Nephron progenitor cell (in vitro differentiated cells): ENCODE data around the gene FERMT3.

ENCODE experiments used
- DNase-seq: peaks from one replicate; pipeline ENCODE4 v3.0.0; 2021
- H3K27ac Mint-ChIP-seq: 2 replicates; pipeline ENCODE4 v1.8.0; 2021; ENCODE audit warnings: mild to moderate bottlenecking, moderate library complexity, mixed read lengths
- H3K27me3 Mint-ChIP-seq: 2 replicates; pipeline ENCODE4 v1.8.0; 2021; ENCODE audit warnings: mild to moderate bottlenecking, low read depth, mixed read lengths; ENCODE audit not compliant: poor library complexity
- H3K36me3 Mint-ChIP-seq: 2 replicates; pipeline ENCODE4 v1.8.0; 2021; ENCODE audit warnings: low read depth, mixed read lengths
- H3K4me1 Mint-ChIP-seq: 2 replicates; pipeline ENCODE4 v1.8.0; 2021; ENCODE audit warnings: mixed read lengths
- H3K4me3 Mint-ChIP-seq: 2 replicates; pipeline ENCODE4 v1.8.0; 2021; ENCODE audit warnings: mild to moderate bottlenecking, moderate library complexity, mixed read lengths
- H3K9me3 Mint-ChIP-seq: 2 replicates; pipeline ENCODE4 v1.8.0; 2021; ENCODE audit warnings: mild to moderate bottlenecking, moderate library complexity, mixed read lengths
- TF ChIP-seq, protein P1 (sequence below): fragments of 200-600 bp; sonication (generic); IDR thresholded peaks from 2 replicates; pipeline ENCODE4 v1.5.0; 2021; ENCODE audit warnings: antibody characterized with exemption

FERMT3 gene

DNA sequence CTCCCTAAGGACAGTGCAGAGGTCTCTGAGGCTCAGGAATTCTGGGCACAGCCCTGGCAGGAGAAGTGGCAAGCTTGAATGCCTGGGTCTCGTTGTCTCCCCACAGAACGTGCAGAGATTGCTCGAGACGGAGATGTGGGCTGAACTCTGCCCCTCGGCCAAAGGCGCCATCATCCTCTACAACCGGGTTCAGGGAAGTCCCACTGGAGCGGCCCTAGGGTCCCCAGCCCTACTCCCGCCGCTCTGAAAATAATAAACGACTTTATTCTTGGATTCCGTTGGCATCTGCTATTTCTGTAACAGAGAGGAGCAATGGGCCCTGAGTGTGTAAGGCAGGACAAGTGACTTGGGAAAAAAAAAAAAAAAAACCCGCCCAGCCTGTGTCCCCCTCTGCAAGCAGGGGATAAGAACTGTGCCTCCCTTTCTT is 23.2 kb downstream of the FERMT3 start:
- TF ChIP-seq, protein P1, sequence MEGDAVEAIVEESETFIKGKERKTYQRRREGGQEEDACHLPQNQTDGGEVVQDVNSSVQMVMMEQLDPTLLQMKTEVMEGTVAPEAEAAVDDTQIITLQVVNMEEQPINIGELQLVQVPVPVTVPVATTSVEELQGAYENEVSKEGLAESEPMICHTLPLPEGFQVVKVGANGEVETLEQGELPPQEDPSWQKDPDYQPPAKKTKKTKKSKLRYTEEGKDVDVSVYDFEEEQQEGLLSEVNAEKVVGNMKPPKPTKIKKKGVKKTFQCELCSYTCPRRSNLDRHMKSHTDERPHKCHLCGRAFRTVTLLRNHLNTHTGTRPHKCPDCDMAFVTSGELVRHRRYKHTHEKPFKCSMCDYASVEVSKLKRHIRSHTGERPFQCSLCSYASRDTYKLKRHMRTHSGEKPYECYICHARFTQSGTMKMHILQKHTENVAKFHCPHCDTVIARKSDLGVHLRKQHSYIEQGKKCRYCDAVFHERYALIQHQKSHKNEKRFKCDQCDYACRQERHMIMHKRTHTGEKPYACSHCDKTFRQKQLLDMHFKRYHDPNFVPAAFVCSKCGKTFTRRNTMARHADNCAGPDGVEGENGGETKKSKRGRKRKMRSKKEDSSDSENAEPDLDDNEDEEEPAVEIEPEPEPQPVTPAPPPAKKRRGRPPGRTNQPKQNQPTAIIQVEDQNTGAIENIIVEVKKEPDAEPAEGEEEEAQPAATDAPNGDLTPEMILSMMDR = no peak
- no peak for DNase-seq
- H3K4me3 Mint-ChIP-seq = peak overlapping the region; percentile 90
- peaks cover 52% of the 10 kb centered on the region for H3K4me1 Mint-ChIP-seq
- H3K9me3 Mint-ChIP-seq = no peaks in the 10 kb centered on the region
- no peak overlapping the region for H3K27ac Mint-ChIP-seq
- H3K27me3 Mint-ChIP-seq = peaks cover 15% of the 10 kb centered on the region
- H3K36me3 Mint-ChIP-seq = no peaks in the 10 kb centered on the region

DNA sequence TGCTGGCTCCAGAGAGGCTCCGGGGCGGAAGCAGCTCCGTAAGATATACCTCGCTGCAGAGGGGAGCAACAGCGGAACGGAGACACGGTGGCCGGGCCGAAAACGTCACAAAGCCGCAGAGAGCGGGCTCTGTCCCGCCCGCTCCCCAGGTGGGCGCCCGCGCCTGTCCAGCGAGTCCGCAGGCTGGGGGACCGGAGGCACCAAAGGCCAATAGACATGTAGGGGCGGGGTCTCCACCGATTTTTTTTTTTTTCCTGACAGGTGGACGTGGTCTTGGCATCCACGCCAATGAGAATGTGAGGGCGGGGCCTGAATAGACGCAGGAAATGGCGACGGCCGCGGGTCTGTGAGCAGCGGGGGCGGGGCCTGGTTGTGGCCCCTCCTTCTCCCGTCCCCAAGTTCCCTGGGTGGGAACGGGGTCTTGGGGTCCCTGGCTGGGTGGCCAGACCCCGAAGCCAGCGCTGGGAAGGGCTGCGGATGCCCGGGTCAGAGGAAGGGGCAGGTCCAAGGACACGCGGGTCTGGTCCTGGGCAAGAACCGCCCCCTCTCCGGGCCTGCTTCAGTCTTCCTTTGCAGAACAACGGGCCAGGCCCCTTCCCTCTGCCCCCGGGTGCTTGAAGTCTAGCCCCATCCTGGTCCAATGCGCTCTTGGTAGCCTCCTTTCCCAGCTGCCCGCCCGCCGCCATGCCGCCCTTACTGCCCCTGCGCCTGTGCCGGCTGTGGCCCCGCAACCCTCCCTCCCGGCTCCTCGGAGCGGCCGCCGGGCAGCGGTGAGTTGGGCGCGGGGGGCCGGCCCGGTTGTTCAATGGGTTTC is 23.9 kb downstream of the FERMT3 start, which contains the start of gene DNAJC4:
Gene DNAJC4, plus strand, starts transcription at position 378 of the 814 bp plus-strand sequence. Its CDS starts 307 bp downstream, at position 685.
- H3K4me1 Mint-ChIP-seq = peaks cover 49% of the 10 kb centered on the region
- TF ChIP-seq, protein P1 = no peak

DNA sequence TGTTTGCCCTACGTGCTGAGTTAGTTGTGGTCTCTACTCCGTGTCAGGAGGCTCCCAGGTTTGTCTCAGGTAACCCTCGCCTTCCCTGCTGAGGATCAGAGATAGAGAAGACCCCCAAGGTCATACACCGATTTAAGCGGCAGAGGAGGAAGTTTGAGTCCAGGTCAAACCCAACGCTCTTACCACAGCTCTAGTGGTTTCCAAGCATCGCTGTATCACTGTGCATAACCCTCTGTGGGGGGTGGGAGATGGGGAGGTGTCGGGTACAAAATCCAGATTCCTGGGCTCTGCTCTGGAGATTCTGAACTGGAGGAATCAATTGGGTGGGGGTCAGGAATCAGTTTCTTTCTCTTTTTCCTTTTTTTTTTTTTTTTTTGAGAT is 24.5 kb downstream of the FERMT3 start:
- no peak for DNase-seq
- no peaks in the 10 kb centered on the region for H3K9me3 Mint-ChIP-seq
- H3K4me3 Mint-ChIP-seq = peak overlapping the region; percentile 90
- no peaks in the 10 kb centered on the region for H3K36me3 Mint-ChIP-seq
- H3K4me1 Mint-ChIP-seq = peaks cover 48% of the 10 kb centered on the region
- peak overlapping the region; percentile 58 for H3K27ac Mint-ChIP-seq
- TF ChIP-seq, protein P1 = no peak
- peaks cover 15% of the 10 kb centered on the region for H3K27me3 Mint-ChIP-seq

More for the DNA sequence above, 23.9 kb downstream of the FERMT3 start, which contains the start of gene DNAJC4:
- peak; percentile 92 for DNase-seq
- H3K27me3 Mint-ChIP-seq = peaks cover 15% of the 10 kb centered on the region
- no peaks in the 10 kb centered on the region for H3K9me3 Mint-ChIP-seq
- no peaks in the 10 kb centered on the region for H3K36me3 Mint-ChIP-seq
- peak within 1 kb of the TSS; percentile 58 for H3K27ac Mint-ChIP-seq
- H3K4me3 Mint-ChIP-seq = peak within 1 kb of the TSS; percentile 90

DNA sequence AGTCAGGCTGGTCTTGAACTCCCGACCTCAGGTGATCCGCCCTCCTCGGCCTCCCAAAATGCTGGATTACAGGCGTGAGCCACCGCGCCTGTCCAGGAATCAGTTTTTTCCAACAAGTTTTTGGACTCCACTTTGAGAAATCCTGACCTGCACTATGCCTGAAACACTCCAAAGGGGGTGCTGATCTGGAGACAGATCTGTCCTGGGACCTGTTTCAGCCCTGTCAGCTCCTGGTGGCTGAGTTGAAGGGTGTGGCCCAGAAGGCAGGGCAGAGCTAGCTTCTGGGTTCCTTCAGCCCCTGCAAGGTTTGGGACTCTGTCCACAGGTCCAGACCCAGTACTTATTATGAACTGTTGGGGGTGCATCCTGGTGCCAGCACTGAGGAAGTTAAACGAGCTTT is 25.0 kb downstream of the FERMT3 start:
- no peak for DNase-seq
- H3K4me1 Mint-ChIP-seq = peaks cover 48% of the 10 kb centered on the region
- peak overlapping the region; percentile 90 for H3K4me3 Mint-ChIP-seq
- no peaks in the 10 kb centered on the region for H3K9me3 Mint-ChIP-seq
- peaks cover 15% of the 10 kb centered on the region for H3K27me3 Mint-ChIP-seq
- H3K27ac Mint-ChIP-seq = no peak overlapping the region
- no peaks in the 10 kb centered on the region for H3K36me3 Mint-ChIP-seq
- TF ChIP-seq, protein P1 = no peak

DNA sequence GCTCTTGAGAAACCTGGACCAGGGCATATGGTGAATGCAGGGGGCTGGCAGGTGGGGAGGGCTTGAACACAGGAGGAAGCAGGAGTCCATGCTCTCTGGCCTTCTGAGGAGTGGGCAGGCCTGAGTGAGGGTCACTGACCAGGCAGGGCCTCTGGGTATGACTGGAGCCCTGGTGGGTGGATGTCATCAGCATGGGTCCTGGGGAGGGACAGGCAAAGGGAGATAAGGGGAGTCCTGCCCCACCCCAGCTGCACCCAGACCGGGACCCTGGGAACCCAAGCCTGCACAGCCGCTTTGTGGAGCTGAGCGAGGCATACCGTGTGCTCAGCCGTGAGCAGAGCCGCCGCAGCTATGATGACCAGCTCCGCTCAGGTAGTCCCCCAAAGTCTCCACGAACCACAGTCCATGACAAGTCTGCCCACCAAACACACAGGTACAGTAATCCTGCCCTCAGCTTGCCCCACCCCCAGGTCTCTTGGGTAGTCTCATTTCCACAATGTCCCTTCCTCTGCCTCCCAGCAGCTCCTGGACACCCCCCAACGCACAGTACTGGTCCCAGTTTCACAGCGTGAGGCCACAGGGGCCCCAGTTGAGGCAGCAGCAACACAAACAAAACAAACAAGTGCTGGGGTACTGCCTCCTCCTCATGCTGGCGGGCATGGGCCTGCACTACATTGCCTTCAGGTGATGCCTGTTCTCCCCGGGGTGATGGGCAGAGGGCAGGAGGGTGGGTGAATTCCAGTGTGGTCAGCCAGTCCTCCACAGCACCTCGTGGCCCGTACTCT is 25.9 kb downstream of the FERMT3 start:
- Mint-ChIP-seq H3K4me1 (peaks cover 41% of the 10 kb centered on the region), H3K27ac (no peak overlapping the region)

More for the DNA sequence above, 25.9 kb downstream of the FERMT3 start:
- peaks cover 15% of the 10 kb centered on the region for H3K27me3 Mint-ChIP-seq
- TF ChIP-seq, protein P1 = no peak
- H3K36me3 Mint-ChIP-seq = no peaks in the 10 kb centered on the region
- no peak for DNase-seq
- H3K9me3 Mint-ChIP-seq = no peaks in the 10 kb centered on the region
- H3K4me3 Mint-ChIP-seq = peak overlapping the region; percentile 90
